Germinal center (tissue), 1 donor: ENCODE results near the gene SLC23A1.
"Not testable (repeated sequence)": the region's sequence is repeated elsewhere in the genome, so short reads cannot be mapped to it uniquely, and the experiment has no call there.

Source experiments
- DNase-seq: peaks from one replicate; pipeline ENCODE4 v3.0.0; 2012; ENCODE audit warnings: mixed read lengths, low spot score

Gene SLC23A1

DNA sequence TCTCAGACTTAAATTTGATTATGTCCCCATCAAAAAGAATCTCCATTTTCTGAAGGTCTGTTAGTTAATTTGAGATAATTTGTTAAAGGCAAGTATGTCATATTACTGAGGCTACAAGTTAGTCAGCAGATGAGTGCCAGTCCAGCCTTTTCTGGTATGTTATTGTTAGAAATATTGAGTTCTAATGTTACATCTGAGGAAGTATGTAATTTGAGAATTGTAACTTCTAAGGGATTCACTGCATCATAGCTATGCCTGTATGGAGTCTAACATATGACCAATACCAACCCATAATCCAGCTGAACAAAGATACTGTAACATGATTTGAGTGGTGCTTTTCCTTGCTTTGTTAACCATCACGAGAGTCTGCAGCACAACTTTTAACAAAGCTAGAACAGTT, 13.9 kb downstream of the SLC23A1 start:
- no peak for DNase-seq

DNA sequence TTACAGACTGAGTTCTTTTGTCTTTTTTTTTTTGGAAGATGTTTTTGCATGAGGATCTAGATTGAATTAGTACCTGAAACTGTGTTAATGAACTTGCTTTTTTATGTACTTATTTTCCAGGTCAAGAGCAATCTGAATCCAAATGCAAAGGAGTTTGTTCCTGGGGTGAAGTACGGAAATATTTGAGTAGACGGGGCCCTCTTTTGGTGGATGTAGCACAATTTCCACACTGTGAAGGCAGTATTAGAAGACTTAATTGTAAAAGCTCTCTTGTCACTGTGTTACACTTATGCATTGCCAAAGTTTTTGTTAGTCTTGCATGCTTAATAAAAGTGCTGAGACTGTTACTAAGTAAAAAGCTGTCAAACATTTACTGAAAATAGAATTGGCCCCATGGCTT, 14.5 kb downstream of the SLC23A1 start:
- DNase-seq, result no peak

DNA sequence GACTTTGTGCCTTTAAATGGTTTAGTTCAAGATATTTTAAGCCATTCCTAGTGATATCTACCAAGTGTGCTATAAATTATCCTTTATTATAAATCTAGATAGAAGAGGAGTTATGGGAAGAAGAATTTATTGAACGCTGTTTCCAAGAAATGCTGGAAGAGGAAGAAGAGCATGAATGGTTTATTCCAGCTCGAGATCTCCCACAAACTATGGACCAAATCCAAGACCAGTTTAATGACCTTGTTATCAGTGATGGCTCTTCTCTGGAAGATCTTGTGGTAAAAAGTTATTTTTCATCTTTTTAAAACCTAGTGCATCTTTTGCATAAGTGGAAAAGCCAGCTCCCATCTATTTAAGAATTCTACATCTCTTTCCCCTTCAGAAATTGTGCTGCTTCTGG, 18.6 kb downstream of the SLC23A1 start:
- no peak for DNase-seq

DNA sequence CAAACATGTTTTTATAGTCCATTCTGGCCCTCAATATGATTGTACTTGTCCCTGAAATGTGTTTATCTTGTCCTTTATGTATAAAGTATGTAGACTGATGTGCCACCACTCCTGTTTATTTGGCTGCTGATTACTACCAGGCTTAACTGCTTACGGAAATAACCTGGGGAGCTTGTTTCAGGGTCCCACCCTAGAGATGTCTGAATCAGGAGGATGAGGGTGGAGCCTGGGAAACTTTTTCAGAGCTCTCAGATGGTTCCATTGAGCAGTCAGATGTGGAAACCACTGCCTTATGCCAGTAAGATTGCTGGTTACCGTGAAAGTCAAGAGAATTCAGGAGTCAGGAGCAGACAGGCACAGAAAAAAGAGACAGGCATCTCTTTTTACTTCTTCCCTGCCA, 19.2 kb downstream of the SLC23A1 start:
- DNase-seq, result no peak

DNA sequence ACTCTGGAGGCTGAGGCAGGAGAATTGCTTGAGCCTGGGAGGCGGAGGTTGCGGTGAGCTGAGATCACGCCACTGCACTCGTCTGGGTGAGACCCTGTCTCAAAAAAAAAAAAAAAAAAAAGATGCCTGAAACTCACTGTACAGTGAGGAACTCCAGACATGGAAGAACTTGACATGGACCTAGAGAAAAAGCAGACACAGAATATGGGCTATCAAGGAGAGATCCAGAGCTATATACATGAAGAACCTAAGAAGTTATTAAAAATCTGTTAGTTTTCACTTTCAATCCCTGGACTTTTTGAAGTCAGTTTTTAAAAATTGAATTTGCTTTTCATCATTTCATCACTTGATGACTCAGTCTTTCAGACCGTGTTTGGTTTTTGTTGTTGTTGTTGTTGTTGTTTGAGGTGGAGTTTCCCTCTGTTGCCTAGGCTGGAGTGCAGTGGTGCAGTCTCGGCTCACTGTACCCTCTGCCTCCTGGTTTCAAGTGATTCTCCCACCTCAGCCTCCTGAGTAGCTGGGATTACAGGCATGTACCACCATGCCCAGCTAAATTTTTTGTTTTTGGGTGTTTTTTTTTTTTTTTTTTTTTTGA, 21.2 kb downstream of the SLC23A1 start:
- DNase-seq, result no peak

DNA sequence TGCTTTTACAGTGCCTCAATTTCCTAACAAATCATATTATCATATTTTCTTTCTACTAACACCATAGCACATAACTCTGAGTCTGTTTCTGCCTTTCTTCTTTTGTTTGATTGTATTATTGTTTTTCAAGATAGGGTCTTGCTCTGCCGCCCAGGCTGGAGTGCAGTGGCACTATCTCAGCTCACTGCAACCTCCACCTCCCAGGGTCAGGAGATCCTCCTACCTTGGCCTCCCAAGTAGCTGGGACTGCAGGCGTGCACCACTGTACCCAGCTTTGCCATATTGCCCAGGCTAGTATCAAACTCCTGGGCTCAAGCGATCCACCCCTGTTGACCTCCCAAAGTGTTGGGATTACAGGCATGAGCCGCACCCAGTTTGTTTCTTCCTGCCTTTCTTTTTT, 22.7 kb downstream of the SLC23A1 start:
- DNase-seq, result no peak

DNA sequence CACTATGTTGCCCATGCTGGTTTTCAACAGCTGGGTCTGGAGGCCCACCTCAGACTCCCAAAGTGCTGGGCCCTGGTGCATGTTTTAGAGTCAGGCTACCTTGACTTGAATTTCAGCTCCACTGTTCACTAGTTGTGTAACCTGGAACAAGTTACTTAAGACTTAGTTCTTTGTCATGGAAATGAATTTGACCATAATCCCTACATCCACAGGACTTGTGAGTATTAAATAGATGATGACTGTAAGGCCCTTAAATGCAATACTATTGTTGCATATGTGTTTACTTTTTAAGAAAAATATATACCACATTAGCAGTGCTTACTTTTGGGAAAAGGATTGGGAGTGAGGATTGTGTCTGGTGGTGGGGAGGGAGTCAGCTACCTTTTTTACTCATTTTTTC, 25.0 kb downstream of the SLC23A1 start:
- DNase-seq, result no peak

DNA sequence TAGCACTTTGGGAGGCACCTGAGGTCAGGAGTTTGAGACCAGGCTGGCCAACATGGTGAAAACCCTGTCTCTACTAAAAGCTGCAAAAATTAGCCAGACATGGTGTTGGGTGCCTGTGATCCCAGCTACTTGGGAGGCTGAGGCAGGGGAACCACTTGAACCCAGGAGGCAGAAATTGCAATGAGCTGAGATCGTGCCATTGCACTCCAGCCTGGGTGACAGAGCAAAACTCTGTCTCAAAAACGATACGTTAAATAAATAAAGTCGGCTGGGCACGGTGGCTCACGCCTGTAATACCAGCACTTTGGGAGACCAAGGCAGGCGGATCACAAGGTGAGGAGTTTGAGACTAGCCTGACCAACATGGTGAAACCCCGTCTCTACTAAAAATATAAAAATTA, 27.2 kb downstream of the SLC23A1 start:
- DNase-seq, result not testable (repeated sequence)

DNA sequence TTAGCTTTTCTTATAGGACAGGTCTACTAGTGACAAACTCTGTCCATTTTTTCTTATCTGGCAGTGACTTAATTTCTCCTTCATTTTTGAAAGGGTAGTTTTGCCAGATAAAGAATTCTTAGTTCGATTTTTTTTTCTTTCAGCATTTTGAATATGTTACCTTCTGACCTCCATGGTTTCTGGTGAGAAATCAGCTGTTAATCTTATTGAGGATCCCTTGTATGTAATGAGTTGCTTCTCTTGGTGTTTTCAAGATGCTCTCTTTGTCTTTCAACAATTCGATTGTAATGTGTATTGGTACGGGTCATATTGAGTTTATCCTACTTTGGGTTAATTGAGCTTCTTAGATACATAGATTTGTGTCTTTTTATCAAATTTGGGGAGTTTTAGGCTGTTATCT, 28.9 kb downstream of the SLC23A1 start:
- DNase-seq, result no peak

DNA sequence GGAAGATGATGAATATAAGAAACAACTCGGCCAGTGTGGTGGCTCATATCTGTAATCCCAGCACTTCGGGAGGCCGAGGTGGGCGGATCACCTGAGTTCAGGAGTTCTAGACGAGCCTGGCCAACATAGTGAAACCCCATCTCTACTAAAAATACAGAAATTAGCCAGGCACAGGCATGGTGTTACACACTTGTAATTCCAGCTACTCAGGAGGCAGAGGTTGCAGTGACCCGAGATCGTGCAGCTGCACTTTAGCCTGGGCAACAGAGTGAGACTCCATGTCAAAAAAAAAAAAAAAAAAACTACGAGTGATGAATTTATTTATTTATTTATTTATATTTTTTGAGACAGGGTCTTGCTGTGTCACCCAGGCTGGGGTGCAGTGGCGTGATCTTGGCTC, 35.2 kb downstream of the SLC23A1 start:
- not testable (repeated sequence) for DNase-seq

DNA sequence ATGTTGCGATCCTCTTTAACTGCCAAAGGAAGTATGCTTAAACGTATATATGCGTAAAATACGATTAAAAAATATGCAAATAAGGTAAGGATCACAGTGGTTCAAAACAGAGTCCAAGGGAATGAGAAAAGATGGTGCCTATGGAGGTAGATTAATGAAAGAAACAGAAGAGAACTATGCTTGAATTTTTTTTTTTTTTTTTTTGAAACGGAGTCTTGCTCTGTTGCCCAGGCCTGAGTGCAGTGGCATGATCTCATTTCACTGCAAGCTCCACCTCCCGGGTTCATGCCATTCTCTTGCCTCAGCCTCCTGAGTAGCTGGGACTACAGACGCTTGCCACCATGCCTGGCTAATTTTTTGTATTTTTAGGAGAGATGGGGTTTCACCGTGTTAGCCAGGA, 37.7 kb downstream of the SLC23A1 start:
- DNase-seq, result not testable (repeated sequence)

DNA sequence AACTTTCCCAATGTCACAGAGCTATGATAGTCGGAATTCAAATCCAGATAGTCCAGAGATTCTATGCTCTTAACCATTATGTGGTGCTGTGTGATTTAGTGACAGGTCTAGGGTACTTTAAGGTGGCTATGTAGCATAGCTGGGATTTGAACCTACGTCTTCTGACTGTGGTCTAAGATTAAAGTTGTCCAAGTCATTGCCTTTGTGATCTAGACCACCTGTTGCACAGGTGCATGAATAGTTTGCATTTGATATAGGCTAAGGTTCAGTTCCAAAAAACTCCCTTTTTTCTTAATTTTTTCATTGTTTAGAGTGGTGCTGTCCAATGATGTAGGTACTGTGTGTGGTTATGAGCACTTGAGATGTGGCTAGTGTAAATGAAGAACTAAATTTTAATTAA, 38.9 kb downstream of the SLC23A1 start:
- no peak for DNase-seq

DNA sequence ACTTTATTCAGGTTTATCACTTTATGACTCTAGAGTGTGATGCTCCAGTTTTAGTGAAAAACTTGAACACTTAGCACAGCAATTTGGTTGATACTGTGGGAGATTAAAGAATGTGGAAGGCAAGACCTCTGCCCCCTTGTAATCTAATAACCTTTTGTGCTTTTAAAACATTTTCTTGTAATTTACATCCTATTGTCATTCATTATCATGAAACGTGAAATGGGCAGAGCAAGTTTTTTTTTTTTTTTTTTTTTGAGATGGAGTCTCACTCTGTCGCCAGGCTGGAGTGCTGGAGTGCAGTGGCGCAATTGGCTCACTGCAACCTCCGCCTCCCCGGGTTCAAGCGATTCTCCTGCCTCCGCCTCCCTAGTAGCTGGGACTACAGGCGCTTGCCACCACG, 39.6 kb downstream of the SLC23A1 start:
- no peak for DNase-seq

DNA sequence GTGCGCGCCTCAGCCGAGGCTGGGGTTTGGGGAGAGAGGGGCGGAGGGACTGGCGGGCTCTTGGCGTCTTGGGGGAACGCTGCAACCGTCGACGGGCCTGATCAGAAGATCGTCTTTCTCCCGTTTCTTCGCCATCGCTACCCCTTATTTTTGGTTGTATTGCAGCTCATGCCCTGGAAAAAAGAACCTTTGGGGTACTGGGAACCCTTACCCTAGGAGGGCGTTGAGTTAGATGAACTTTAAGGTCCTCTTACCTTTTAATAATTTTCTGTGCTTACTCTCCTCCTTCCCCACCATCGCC, 40.7 kb downstream of the SLC23A1 start:
- peak; percentile 90 for DNase-seq

DNA sequence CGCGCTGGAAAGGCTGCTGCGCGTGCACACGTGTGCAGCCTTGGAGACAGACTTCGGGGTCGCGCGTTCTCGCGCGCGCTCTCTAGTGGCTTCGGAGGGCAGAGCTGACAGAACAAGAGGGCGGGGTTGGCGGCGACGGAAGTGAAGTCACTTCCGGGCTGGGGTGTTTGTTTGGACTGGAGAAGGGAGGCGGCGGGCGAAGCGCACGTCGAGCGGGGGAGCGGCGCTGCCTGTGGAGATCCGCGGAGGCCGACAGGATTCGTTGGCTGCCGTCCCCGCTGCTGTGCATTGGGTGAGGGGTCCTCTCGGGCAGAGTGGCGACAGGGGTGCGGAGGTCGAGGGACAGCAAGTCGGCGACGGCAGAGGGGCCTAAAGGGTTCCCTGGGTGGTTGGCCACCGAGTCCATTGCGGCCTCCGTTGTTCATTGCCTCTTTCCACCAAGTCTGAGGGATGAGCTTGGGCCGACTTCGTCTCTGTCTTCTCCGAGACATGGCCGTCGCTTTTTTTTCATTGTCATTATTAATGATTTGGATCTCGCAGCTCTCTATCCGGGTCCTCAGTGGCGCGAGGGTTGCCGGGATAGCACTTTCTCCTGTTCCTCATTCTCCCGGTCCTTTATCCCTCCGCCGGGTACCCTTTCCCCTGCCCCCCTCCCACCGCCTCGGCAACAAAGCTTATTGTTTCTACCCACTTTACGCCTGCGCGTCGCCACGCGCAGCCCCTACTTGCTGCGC, 41.2 kb downstream of the SLC23A1 start, which contains the start of gene PAIP2:
PAIP2 (plus strand) TSS at position 166 of the 734 bp plus-strand sequence. CDS start 21,931 bp downstream, outside the sequence.
- DNase-seq, result peak; percentile 92

DNA sequence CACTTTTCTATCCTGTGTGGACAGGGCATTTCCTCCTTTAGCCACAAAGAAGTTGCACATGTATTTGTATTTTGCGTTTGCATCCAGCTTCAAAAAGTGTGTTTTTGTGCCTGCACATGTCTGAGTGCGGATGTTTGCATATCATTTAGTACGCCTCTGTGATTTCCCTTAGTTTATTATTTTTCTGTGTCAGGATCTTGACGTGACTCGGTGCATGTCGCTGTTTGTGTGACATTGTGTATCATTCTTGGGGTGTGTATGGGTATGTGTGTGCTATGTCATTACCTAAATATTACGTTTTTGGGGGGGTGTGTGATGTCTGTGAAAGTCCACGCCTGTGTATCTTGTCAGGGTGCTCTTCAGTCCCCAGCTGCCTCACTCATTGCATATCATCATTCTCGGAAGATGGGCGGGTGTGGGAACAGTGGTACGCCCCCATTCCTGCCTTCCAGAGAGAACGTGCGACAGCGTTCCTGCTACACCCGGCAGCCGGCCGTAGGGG, 41.9 kb downstream of the SLC23A1 start:
- no peak for DNase-seq

DNA sequence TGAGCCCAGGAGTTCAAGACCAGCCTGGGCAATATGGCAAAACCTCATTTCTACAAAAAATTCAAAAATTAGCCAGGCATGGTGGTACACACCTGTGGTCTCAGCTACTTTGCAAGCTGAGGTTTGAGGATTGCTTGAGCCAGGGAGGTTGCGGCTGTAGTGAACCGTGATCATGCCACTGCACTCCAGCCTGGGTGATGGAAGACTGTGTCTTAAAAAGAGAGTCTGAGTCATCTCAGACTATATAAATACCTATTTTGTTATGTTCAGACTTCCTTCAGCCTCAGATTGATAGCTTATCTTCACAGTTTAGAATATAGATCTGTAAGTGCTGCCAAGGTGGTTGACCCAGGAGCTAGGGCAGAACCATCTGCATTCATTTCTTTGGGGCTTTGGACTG, 43.0 kb downstream of the SLC23A1 start:
- no peak for DNase-seq

DNA sequence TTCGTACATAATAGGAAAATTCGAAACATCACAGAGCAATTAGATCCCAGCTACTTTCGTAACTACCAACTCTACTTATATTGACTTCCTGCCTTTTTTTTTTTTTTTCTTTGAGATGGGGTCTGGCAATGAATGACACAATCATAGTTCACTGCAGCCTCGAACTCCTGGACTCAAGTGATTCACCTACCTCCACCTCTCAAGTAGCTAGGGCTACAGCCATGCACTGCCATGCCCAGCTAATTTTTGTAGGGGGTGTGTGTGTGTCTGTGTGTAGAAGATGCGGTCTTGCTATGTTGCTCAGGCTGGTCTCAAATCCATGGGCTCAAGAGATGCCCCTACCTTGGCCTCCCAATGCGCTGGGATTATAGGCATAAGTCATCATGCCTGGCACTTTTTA, 47.3 kb downstream of the SLC23A1 start:
- no peak for DNase-seq
